PC-9 (cell line): Measurements from ENCODE around the gene MAST2. TPM values are rescaled to one million over a fixed set of nuclear protein-coding genes. Genes with fewer than 3 reads are reported as not detected.
"Not testable (repeated sequence)": the region's sequence is repeated elsewhere in the genome, so short reads cannot be mapped to it uniquely, and the experiment has no call there.

ENCODE experiments used
- BruUV-seq: library from RNA; stranded (reverse); fragments of 400-500 nt; replicated peaks from 2 replicates; lab custom pipeline; 2021; lab: Mats Ljungman, UMichigan
- CTCF ChIA-PET: fragments of 300-600 bp; sonication (Branson Sonifier 250); formaldehyde crosslinking; loops from one replicate; lab custom pipeline; 2022; ENCODE audit warnings: antibody characterized with exemption; lab: Charles Lee
- POLR2A ChIA-PET: fragments of 300-600 bp; sonication (Branson Sonifier 250); formaldehyde crosslinking; loops from one replicate; lab custom pipeline; 2022; ENCODE audit warnings: antibody characterized with exemption; ENCODE audit not compliant: unreplicated experiment; lab: Charles Lee
- DNase-seq, 2 experiments: peaks; one replicate each; pipeline versions ENCODE4 v3.0.0 to v3.0.0-alpha.2; 2015 to 2022; ENCODE audit warnings: mixed read lengths in 1 of 2
- H2AFZ ChIP-seq: fragments of 200-600 bp; sonication (generic); 2 replicates; pipeline ENCODE4 v1.8.1; 2017; ENCODE audit warnings: antibody characterized with exemption
- H3F3A ChIP-seq: fragments of 200-600 bp; sonication (generic); 2 replicates; pipeline ENCODE4 v1.8.1; 2017; ENCODE audit warnings: antibody characterized with exemption, mild to moderate bottlenecking, low read depth; ENCODE audit not compliant: insufficient read depth
- H3K27ac ChIP-seq: fragments of 200-600 bp; sonication (generic); 2 replicates; pipeline ENCODE4 v1.6.1; 2016; ENCODE audit warnings: mixed run types
- H3K27me3 ChIP-seq: fragments of 200-600 bp; sonication (generic); 2 replicates; pipeline ENCODE4 v1.6.1; 2016; ENCODE audit warnings: low read depth, mixed run types; ENCODE audit not compliant: insufficient read depth
- H3K36me3 ChIP-seq: fragments of 200-600 bp; sonication (generic); 2 replicates; pipeline ENCODE4 v1.6.1; 2016; ENCODE audit warnings: low read depth, mixed run types
- H3K4me1 ChIP-seq: fragments of 200-600 bp; sonication (generic); replicated peaks from 2 replicates; pipeline ENCODE4 v1.6.1; 2016; ENCODE audit warnings: mixed run types; ENCODE audit not compliant: insufficient read depth
- H3K4me2 ChIP-seq: fragments of 200-600 bp; sonication (generic); 2 replicates; pipeline ENCODE4 v1.6.1; 2017; ENCODE audit warnings: mixed run types
- H3K4me3 ChIP-seq: fragments of 200-600 bp; sonication (generic); 2 replicates; pipeline ENCODE4 v1.6.1; 2016; ENCODE audit warnings: mixed run types
- H3K79me2 ChIP-seq: fragments of 200-600 bp; sonication (generic); 2 replicates; pipeline ENCODE4 v1.6.1; 2017; ENCODE audit warnings: low read depth, mixed run types
- H3K9me2 ChIP-seq: fragments of 200-600 bp; sonication (generic); 2 replicates; pipeline ENCODE4 v1.8.1; 2017; ENCODE audit warnings: mild to moderate bottlenecking; ENCODE audit not compliant: insufficient read depth
- H3K9me3 ChIP-seq: fragments of 200-600 bp; sonication (generic); 2 replicates; pipeline ENCODE4 v1.8.1; 2016; ENCODE audit warnings: low read depth; ENCODE audit not compliant: insufficient read depth
- H4K20me1 ChIP-seq: fragments of 200-600 bp; sonication (generic); 2 replicates; pipeline ENCODE4 v1.8.1; 2017; ENCODE audit not compliant: insufficient read depth
- EZH2 ChIP-seq: fragments of 200-600 bp; sonication (generic); IDR thresholded peaks from 2 replicates; pipeline ENCODE4 v1.8.0; 2017; ENCODE audit warnings: antibody characterized with exemption, low read depth
- intact Hi-C: fragments of 100-400 bp; cut with micrococcal nuclease; formaldehyde crosslinking; loops from one replicate; pipeline ENCODE4 v1.10.0; 2022; ENCODE audit not compliant: unreplicated experiment
- total RNA-seq: library from RNA; stranded (reverse); gene quantifications from 2 replicates; pipeline ENCODE4 v1.2.3, GENCODE V29; 2021
- TF ChIP-seq, protein P1 (sequence below): fragments of 200-600 bp; sonication (generic); conservative IDR thresholded peaks from 2 replicates; pipeline ENCODE4 v1.6.1; 2017; ENCODE audit warnings: mixed run types, antibody characterized with exemption, mild to moderate bottlenecking, moderate library complexity

Gene MAST2
- total RNA-seq, 1 experiment from 2014 or later: 58.8 TPM

DNA sequence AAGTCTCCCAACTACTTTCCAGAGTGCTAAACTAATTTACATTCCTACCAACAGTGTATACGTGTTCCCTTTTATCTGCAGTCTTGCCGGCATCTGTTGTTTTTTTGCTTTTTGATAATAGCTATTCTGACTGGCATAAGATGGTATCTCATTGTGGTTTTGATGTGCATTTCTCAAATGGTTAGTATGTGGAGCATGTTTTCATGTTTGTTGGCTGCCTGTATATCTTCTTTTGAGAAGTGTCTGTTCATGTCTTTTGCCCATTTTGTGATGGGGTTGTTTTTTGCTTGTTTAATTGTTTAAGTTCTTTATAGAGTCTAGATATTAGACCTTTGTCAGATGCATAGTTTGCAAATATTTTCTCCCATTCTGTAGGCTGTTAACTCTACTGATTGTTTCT is 46.6 kb downstream of the MAST2 start:
- 0 out of 2 replicates have a peak, but pooled peaks cover 6% of the 10 kb centered on the region for H3K4me1 ChIP-seq
- TF ChIP-seq, protein P1, sequence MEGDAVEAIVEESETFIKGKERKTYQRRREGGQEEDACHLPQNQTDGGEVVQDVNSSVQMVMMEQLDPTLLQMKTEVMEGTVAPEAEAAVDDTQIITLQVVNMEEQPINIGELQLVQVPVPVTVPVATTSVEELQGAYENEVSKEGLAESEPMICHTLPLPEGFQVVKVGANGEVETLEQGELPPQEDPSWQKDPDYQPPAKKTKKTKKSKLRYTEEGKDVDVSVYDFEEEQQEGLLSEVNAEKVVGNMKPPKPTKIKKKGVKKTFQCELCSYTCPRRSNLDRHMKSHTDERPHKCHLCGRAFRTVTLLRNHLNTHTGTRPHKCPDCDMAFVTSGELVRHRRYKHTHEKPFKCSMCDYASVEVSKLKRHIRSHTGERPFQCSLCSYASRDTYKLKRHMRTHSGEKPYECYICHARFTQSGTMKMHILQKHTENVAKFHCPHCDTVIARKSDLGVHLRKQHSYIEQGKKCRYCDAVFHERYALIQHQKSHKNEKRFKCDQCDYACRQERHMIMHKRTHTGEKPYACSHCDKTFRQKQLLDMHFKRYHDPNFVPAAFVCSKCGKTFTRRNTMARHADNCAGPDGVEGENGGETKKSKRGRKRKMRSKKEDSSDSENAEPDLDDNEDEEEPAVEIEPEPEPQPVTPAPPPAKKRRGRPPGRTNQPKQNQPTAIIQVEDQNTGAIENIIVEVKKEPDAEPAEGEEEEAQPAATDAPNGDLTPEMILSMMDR: no peak
- no peak for TF ChIP-seq EZH2
- no peaks in the 10 kb centered on the region for H3K27me3 ChIP-seq
- BruUV-seq: no TSS peak
- intact Hi-C loops: no loop called here
- no peaks in the 10 kb centered on the region for H4K20me1 ChIP-seq
- ChIA-PET POLR2A (no interaction called here), CTCF (interaction anchor here (0.7 kb wide), 1 partner anchor 182 kb away, joined by 6 read pairs; no protein-coding TSS in a partner anchor)
- H2AFZ ChIP-seq: no peak overlapping the region
- no peaks in the 10 kb centered on the region for H3K9me2 ChIP-seq
- H3F3A ChIP-seq: peaks cover 6% of the 10 kb centered on the region; the same call in 1 of the 2 replicates
- peaks cover 6% of the 10 kb centered on the region; the same call in 1 of the 2 replicates for H3K79me2 ChIP-seq
- H3K27ac ChIP-seq: no peak overlapping the region
- no peak overlapping the region for H3K4me3 ChIP-seq
- no peak for DNase-seq
- no peaks in the 10 kb centered on the region for H3K36me3 ChIP-seq
- no peak overlapping the region for H3K4me2 ChIP-seq
- H3K9me3 ChIP-seq: no peaks in the 10 kb centered on the region

DNA sequence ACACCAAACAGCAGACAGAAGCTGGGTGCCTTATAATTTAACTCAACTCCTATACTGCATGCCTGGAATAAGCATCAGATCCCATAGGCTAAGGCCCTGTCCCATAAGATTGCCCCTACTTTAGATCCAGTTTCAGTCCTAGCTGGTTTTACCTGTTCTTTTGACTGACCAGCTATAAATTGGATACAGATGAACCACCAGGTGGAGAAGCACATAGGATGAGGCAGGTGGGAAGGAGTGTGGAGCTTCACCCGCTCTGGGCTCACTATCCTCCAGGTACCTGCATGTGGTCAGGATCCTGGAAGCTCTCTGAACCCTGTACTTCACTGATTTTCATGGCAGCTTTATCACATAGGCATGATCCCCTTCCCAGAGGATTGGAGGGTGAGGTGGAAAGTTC is 51.3 kb downstream of the MAST2 start:
- H3K27me3 ChIP-seq: no peaks in the 10 kb centered on the region
- BruUV-seq: no TSS peak
- no peaks in the 10 kb centered on the region for H3K36me3 ChIP-seq
- no peaks in the 10 kb centered on the region for H3K9me3 ChIP-seq
- no peak overlapping the region for H2AFZ ChIP-seq
- H4K20me1 ChIP-seq: no peaks in the 10 kb centered on the region
- ChIA-PET POLR2A (interaction anchor here (0.6 kb wide), 1 partner anchor 168 kb away, joined by 3 read pairs; the partner anchor contains the start of gene GPBP1L1), CTCF (no interaction called here)
- DNase-seq: peak; percentile 16 to 61
- 0 out of 2 replicates have a peak, but pooled peaks cover 6% of the 10 kb centered on the region for H3K4me1 ChIP-seq
- peaks cover 24% of the 10 kb centered on the region for H3K79me2 ChIP-seq
- no peaks in the 10 kb centered on the region for H3F3A ChIP-seq
- no peak overlapping the region for H3K4me3 ChIP-seq
- no peak overlapping the region for H3K27ac ChIP-seq
- TF ChIP-seq EZH2: no peak
- TF ChIP-seq, protein P1: peak; percentile 15; the same call in 1 of the 2 replicates
- no peaks in the 10 kb centered on the region for H3K9me2 ChIP-seq
- intact Hi-C loops: loop anchor here (1.0 kb wide), 1 partner anchor 27 kb away; no protein-coding TSS in a partner anchor
- no peak overlapping the region for H3K4me2 ChIP-seq

DNA sequence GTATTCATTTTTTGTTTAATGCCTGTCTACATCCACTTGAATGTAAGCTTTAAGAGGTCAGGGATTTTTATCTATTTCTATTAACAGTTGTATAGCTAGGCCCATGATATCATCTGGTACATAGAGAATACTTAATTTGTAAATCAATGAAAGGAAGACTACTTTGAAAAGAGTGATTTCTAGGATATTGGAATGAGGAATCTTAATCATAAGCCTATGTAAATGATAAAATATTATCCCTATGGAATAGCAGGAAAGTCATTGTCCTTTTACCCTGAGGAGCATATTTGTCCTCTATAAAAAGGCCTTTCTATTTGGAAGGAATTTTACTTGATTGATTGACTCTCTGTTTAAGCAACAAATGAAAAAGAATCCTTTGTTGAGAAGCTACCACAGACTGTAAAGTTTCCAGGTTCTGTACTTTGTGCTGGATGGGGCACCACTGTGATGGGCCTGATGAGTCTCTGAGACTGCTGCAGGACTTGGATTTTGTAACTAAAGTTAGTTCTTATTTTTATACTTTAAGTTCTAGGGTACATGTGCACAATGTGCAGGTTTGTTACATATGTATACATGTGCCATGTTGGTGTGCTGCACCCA is 53.8 kb downstream of the MAST2 start:
- H3K79me2 ChIP-seq: peaks cover 18% of the 10 kb centered on the region; the same call in 1 of the 2 replicates
- 0 out of 2 replicates have a peak, but pooled peaks cover 6% of the 10 kb centered on the region for H3K4me1 ChIP-seq
- no peaks in the 10 kb centered on the region for H4K20me1 ChIP-seq
- H3F3A ChIP-seq: no peaks in the 10 kb centered on the region
- no peaks in the 10 kb centered on the region for H3K9me3 ChIP-seq
- ChIA-PET POLR2A (no interaction called here), CTCF (no interaction called here)
- H3K36me3 ChIP-seq: no peaks in the 10 kb centered on the region
- no peak overlapping the region for H2AFZ ChIP-seq
- no peak overlapping the region for H3K4me2 ChIP-seq
- no peak overlapping the region for H3K4me3 ChIP-seq
- BruUV-seq: no TSS peak
- no peaks in the 10 kb centered on the region for H3K9me2 ChIP-seq
- intact Hi-C loops: no loop called here
- no peak for DNase-seq
- no peak overlapping the region for H3K27ac ChIP-seq
- no peaks in the 10 kb centered on the region for H3K27me3 ChIP-seq
- TF ChIP-seq EZH2: no peak
- TF ChIP-seq, protein P1: no peak

DNA sequence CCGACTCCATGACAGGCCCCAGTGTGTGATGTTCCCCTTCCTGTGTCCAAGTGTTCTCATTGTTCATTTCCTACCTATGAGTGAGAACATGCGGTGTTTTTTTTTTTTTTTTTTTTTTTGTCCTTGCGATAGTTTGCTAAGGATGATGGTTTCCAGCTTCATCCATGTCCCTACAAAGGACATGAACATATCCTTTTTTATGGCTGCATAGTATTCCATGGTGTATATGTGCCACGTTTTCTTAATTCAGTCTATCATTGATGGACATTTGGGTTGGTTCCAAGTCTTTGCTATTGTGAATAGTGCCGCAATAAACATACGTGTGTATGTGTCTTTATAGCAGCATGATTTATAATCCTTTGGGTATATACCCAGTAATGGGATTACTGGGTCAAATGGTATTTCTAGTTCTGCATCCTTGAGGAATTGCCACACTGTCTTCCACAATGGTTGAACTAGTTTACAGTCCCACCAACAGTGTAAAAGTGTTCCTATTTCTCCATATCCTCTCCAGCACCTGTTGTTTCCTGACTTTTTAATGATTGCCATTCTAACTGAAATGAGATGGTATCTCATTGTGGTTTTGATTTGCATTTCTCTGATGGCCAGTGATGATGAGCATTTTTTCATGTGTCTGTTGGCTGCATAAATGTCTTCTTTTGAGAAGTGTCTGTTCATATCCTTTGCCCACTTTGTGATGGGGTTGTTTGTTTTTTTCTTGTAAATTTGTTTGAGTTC is 54.5 kb downstream of the MAST2 start:
- H3K27me3 ChIP-seq, POLR2A ChIA-PET, H3K9me2 ChIP-seq, H3K4me2 ChIP-seq, H3K27ac ChIP-seq, BruUV-seq, intact Hi-C loops, H2AFZ ChIP-seq, H3K9me3 ChIP-seq, H3F3A ChIP-seq, DNase-seq, H4K20me1 ChIP-seq, CTCF ChIA-PET, H3K4me3 ChIP-seq, H3K4me1 ChIP-seq, H3K36me3 ChIP-seq: not testable (repeated sequence)
- peaks cover 18% of the 10 kb centered on the region; the same call in 1 of the 2 replicates for H3K79me2 ChIP-seq
